Naive thymus-derived CD4-positive, alpha-beta T cell (primary cell): ENCODE data around the gene SFRP5. TPM values are rescaled to one million over a fixed set of nuclear protein-coding genes. Genes with fewer than 3 reads are reported as not detected.

Experiments used
- ATAC-seq: fragments of 150-1000 bp; cut with Tn5 transposase; 2 replicates; pipeline ENCODE4 v1.10.0; 2021; ENCODE audit warnings: mild to moderate bottlenecking, moderate library complexity
- CTCF ChIA-PET: fragments of 350-600 bp; sonication (Branson Sonifier 250); formaldehyde crosslinking; loops from one replicate; lab custom pipeline; 2021; ENCODE audit warnings: antibody characterized with exemption; lab: Charles Lee
- POLR2A ChIA-PET: fragments of 350-600 bp; sonication (Branson Sonifier 250); formaldehyde crosslinking; loops from one replicate; lab custom pipeline; 2021; ENCODE audit warnings: antibody characterized with exemption, inconsistent platforms; lab: Charles Lee
- DNase-seq, 9 donors: peaks; one replicate each; pipeline versions ENCODE4 v3.0.0 to v3.0.0-alpha.2; 2020 to 2022; ENCODE audit warnings: mixed read lengths in 1 of 9
- H3K27ac ChIP-seq: one replicate; pipeline ENCODE4 v1.7.0; 2013; ENCODE audit warnings: mild to moderate bottlenecking, low read depth, low read length, moderate library complexity
- H3K27me3 ChIP-seq, 2 donors: one replicate each; pipeline ENCODE4 v1.7.0; 2013; ENCODE audit warnings: low read length in 2 of 2, mild to moderate bottlenecking in 2 of 2, moderate library complexity in 2 of 2; ENCODE audit not compliant: control insufficient read depth in 2 of 2, insufficient read depth in 2 of 2
- H3K36me3 ChIP-seq, 3 experiments: 1 replicate in 2 of 3; 2 replicates in 1 of 3; pipeline ENCODE4 v1.7.0; 2013; ENCODE audit warnings: low read length in 3 of 3, mild to moderate bottlenecking in 3 of 3, moderate library complexity in 1 of 3; ENCODE audit not compliant: insufficient read depth in 3 of 3, control insufficient read depth in 2 of 3
- H3K4me1 ChIP-seq, 2 donors: one replicate each; pipeline ENCODE4 v1.7.0; 2013; ENCODE audit warnings: low read length in 2 of 2, mild to moderate bottlenecking in 2 of 2, moderate library complexity in 1 of 2; ENCODE audit not compliant: control insufficient read depth in 2 of 2, insufficient read depth in 2 of 2
- H3K4me3 ChIP-seq: 2 replicates; pipeline ENCODE4 v1.7.0; 2013; ENCODE audit warnings: mild to moderate bottlenecking, low read length
- H3K9me3 ChIP-seq, 3 experiments: 1 replicate in 2 of 3; 2 replicates in 1 of 3; pipeline ENCODE4 v1.7.0; 2013; ENCODE audit warnings: low read length in 3 of 3; ENCODE audit not compliant: control insufficient read depth in 2 of 3
- H3K27ac Mint-ChIP-seq, 9 donors: one replicate each; pipeline ENCODE4 v1.8.0; 2020 to 2022; ENCODE audit warnings: mixed read lengths in 9 of 9, mild to moderate bottlenecking in 8 of 9, moderate library complexity in 5 of 9, inconsistent platforms in 2 of 9
- H3K27me3 Mint-ChIP-seq, 5 donors: one replicate each; pipeline ENCODE4 v1.8.0; 2021 to 2022; ENCODE audit warnings: mixed read lengths in 5 of 5, mild to moderate bottlenecking in 1 of 5
- H3K36me3 Mint-ChIP-seq, 5 donors: one replicate each; pipeline ENCODE4 v1.8.0; 2020 to 2022; ENCODE audit warnings: mixed read lengths in 5 of 5, mild to moderate bottlenecking in 3 of 5, inconsistent platforms in 1 of 5
- H3K4me1 Mint-ChIP-seq, 7 donors: one replicate each; pipeline ENCODE4 v1.8.0; 2020 to 2022; ENCODE audit warnings: mixed read lengths in 7 of 7, mild to moderate bottlenecking in 3 of 7, inconsistent platforms in 1 of 7
- H3K4me3 Mint-ChIP-seq, 10 donors: one replicate each; pipeline ENCODE4 v1.8.0; 2020 to 2022; ENCODE audit warnings: mild to moderate bottlenecking in 10 of 10, mixed read lengths in 10 of 10, moderate library complexity in 6 of 10, inconsistent platforms in 2 of 10
- H3K9me3 Mint-ChIP-seq, 11 donors: one replicate each; pipeline ENCODE4 v1.8.0; 2020 to 2022; ENCODE audit warnings: mixed read lengths in 11 of 11, mild to moderate bottlenecking in 4 of 11, inconsistent platforms in 1 of 11, moderate library complexity in 1 of 11
- intact Hi-C, 2 donors: fragments of 100-400 bp; cut with micrococcal nuclease; formaldehyde crosslinking; loops; one replicate each; pipeline ENCODE4 v1.15.1; 2023
- polyA plus RNA-seq, 2 donors: library from polyadenylated mRNA; unstranded; fragments of 300-500 nt; fragmentation: Illumina TruSeq; gene quantifications; one replicate each; pipeline ENCODE4 v1.2.3, GENCODE V29; 2021
- total RNA-seq, 6 experiments: library from RNA in 5 of 6; stranded (reverse) in 5 of 6; gene quantifications; 1 replicate in 5 of 6; 2 replicates in 1 of 6; pipeline ENCODE4 v1.2.3 and lab custom pipeline; 2021 to 2026

The SFRP5 gene
- total and polyA plus RNA-seq, 7 experiments from 2014 or later, result 0.43 to 1.0 (median 0.46) TPM; not detected in 4

GRCh38 chr10:97737770-97738265 is 34.0 kb downstream of the SFRP5 start:
- CTCF ChIA-PET, result no interaction called here
- intact Hi-C loops, result loop anchor here (1.0 to 10.0 kb wide), 14 partner anchors 24 to 1994 kb away; partner anchors contain the start of genes AVPI1 (in 2 of the 2), MMS19 (in 2 of the 2), PI4K2A (in 2 of the 2) and UBTD1 (in 2 of the 2)

GRCh38 chr10:97736902-97737769 is 34.7 kb downstream of the SFRP5 start, which contains the start of gene ZFYVE27:
ZFYVE27 (plus strand) TSS chr10:97737128; CDS start chr10:97738478, 1,350 bp downstream.
- no peaks in the 10 kb centered on the region for H3K9me3 ChIP-seq
- POLR2A ChIA-PET, result interaction anchor here (0.6 to 3.4 kb wide), 25 partner anchors 9 to 397 kb away, joined by 3 to 44 read pairs (median 4); partner anchors contain the start of genes AVPI1, GOLGA7B, MARVELD1 and R3HCC1L
- H3K4me3 ChIP-seq, result peak within 1 kb of the TSS; percentile 86
- Mint-ChIP-seq H3K36me3 (peaks cover 2 to 25% (median 13%) of the 10 kb centered on the region in 5 donors), H3K9me3 (peaks cover 0 to 7% (median 0%) of the 10 kb centered on the region in 11 donors), H3K27ac (peak within 1 kb of the TSS; percentile 95 to 99 (median 97)), H3K4me1 (peaks cover 20 to 62% (median 58%) of the 10 kb centered on the region in 7 donors), H3K4me3 (peak within 1 kb of the TSS; percentile 88 to 98 (median 94)), H3K27me3 (peaks cover 0 to 3% (median 0%) of the 10 kb centered on the region in 5 donors)
- peak within 1 kb of the TSS; percentile 99 for H3K27ac ChIP-seq
- no peaks in the 10 kb centered on the region for H3K27me3 ChIP-seq
- peaks cover 0 to 6% (median 4%) of the 10 kb centered on the region in 3 experiments for H3K36me3 ChIP-seq
- CTCF ChIA-PET, result interaction anchor here (0.7 to 8.7 kb wide), 9 partner anchors 20 to 60 kb away, joined by 3 to 90 read pairs (median 5); partner anchors contain the start of gene AVPI1
- peak; percentile 96 for ATAC-seq
- peak; percentile 88 to 99 (median 94) for DNase-seq
- intact Hi-C loops, result loop anchor here (1.0 to 10.0 kb wide), 14 partner anchors 23 to 1995 kb away; partner anchors contain the start of genes AVPI1 (in 2 of the 2), MMS19 (in 2 of the 2), PI4K2A (in 2 of the 2) and UBTD1 (in 2 of the 2)
- H3K4me1 ChIP-seq, result peaks cover 18% of the 10 kb centered on the region in 2 donors

More at GRCh38 chr10:97737770-97738265, 34.0 kb downstream of the SFRP5 start:
- H3K4me3 Mint-ChIP-seq, result peak overlapping the region; percentile 88 to 98 (median 94)
- Histone ChIP-seq H3K4me1 (peaks cover 18% of the 10 kb centered on the region in 2 donors), H3K36me3 (peaks cover 0 to 8% (median 4%) of the 10 kb centered on the region in 3 experiments), H3K27me3 (no peaks in the 10 kb centered on the region), H3K4me3 (peak overlapping the region; percentile 86), H3K9me3 (no peaks in the 10 kb centered on the region), H3K27ac (peak overlapping the region; percentile 99)
- peak overlapping the region; percentile 95 to 99 (median 97) for H3K27ac Mint-ChIP-seq
- POLR2A ChIA-PET, result no interaction called here
- no peak for ATAC-seq
- DNase-seq, result no peak
- peaks cover 22 to 67% (median 61%) of the 10 kb centered on the region in 7 donors for H3K4me1 Mint-ChIP-seq
- peaks cover 3 to 26% (median 15%) of the 10 kb centered on the region in 5 donors for H3K36me3 Mint-ChIP-seq
- H3K27me3 Mint-ChIP-seq, result peaks cover 0 to 3% (median 0%) of the 10 kb centered on the region in 5 donors
- H3K9me3 Mint-ChIP-seq, result peaks cover 0 to 7% (median 0%) of the 10 kb centered on the region in 11 donors

- Histone ChIP-seq H3K27me3 (no peaks in the 10 kb centered on the region), H3K36me3 (peaks cover 0 to 6% (median 4%) of the 10 kb centered on the region in 3 experiments), H3K9me3 (no peaks in the 10 kb centered on the region), H3K4me3 (peak overlapping the region; percentile 86), H3K4me1 (peaks cover 18% of the 10 kb centered on the region in 2 donors), H3K27ac (peak overlapping the region; percentile 99)
- ChIA-PET CTCF (interaction anchor here (0.7 to 8.7 kb wide), 9 partner anchors 21 to 59 kb away, joined by 3 to 90 read pairs (median 5); partner anchors contain the start of gene AVPI1), POLR2A (interaction anchor here (0.6 to 3.4 kb wide), 26 partner anchors 10 to 398 kb away, joined by 3 to 44 read pairs (median 4); partner anchors contain the start of genes AVPI1, GOLGA7B, MARVELD1 and R3HCC1L)
- peak overlapping the region; percentile 88 to 98 (median 94) for H3K4me3 Mint-ChIP-seq
- intact Hi-C loops, result loop anchor here (2.0 to 10.0 kb wide), 7 partner anchors 60 to 1996 kb away; partner anchors contain the start of genes COX15 (in 1 of the 2), CUTC (in 1 of the 2), MMS19 (in 1 of the 2) and MORN4 (in 1 of the 2)
- H3K27me3 Mint-ChIP-seq, result peaks cover 0 to 3% (median 0%) of the 10 kb centered on the region in 5 donors
- peak; percentile 5 for ATAC-seq
- peak in 1 of 9 donors; percentile 9 for DNase-seq
- peaks cover 0 to 24% (median 12%) of the 10 kb centered on the region in 5 donors for H3K36me3 Mint-ChIP-seq
- peak overlapping the region; percentile 95 to 99 (median 97) for H3K27ac Mint-ChIP-seq
- H3K9me3 Mint-ChIP-seq, result peaks cover 0 to 7% (median 0%) of the 10 kb centered on the region in 11 donors
- H3K4me1 Mint-ChIP-seq, result peaks cover 18 to 57% (median 54%) of the 10 kb centered on the region in 7 donors
Observed at GRCh38 chr10:97736403-97736901, 35.3 kb downstream of the SFRP5 start.

GRCh38 chr10:97734021-97734420 is 37.8 kb downstream of the SFRP5 start:
- H3K4me3 ChIP-seq, result no peak overlapping the region
- H3K4me3 Mint-ChIP-seq, result no peak overlapping the region
- no peaks in the 10 kb centered on the region for H3K27me3 ChIP-seq
- no peak overlapping the region for H3K27ac ChIP-seq
- H3K36me3 Mint-ChIP-seq, result peaks cover 0 to 6% (median 4%) of the 10 kb centered on the region in 5 donors
- POLR2A ChIA-PET, result interaction anchor here (3.4 kb wide), 1 partner anchor 47 kb away, joined by 44 read pairs; the partner anchor contains the start of gene AVPI1
- peaks cover 11 to 13% of the 10 kb centered on the region in 2 donors for H3K4me1 ChIP-seq
- H3K36me3 ChIP-seq, result peaks cover 0 to 6% (median 0%) of the 10 kb centered on the region in 3 experiments
- ATAC-seq (no peak), DNase-seq (no peak)
- CTCF ChIA-PET, result interaction anchor here (0.6 to 8.7 kb wide), 7 partner anchors 24 to 289 kb away, joined by 3 to 90 read pairs (median 8); partner anchors contain the start of gene AVPI1
- intact Hi-C loops, result loop anchor here in 1 of 2 donors (10.0 kb wide), 1 partner anchor 401 kb away; the partner anchor contains the start of gene R3HCC1L
- peaks cover 0 to 7% (median 0%) of the 10 kb centered on the region in 11 donors for H3K9me3 Mint-ChIP-seq
- H3K27me3 Mint-ChIP-seq, result peaks cover 0 to 7% (median 3%) of the 10 kb centered on the region in 5 donors
- H3K27ac Mint-ChIP-seq, result no peak overlapping the region
- no peaks in the 10 kb centered on the region for H3K9me3 ChIP-seq
- peaks cover 19 to 33% (median 31%) of the 10 kb centered on the region in 7 donors for H3K4me1 Mint-ChIP-seq

GRCh38 chr10:97733256-97733655 is 38.5 kb downstream of the SFRP5 start:
- no peaks in the 10 kb centered on the region for H3K27me3 ChIP-seq
- H3K27ac Mint-ChIP-seq, result no peak overlapping the region
- no peak for DNase-seq
- intact Hi-C loops, result loop anchor here in 1 of 2 donors (10.0 kb wide), 1 partner anchor 402 kb away; the partner anchor contains the start of gene R3HCC1L
- no peaks in the 10 kb centered on the region for H3K9me3 ChIP-seq
- H3K27ac ChIP-seq, result no peak overlapping the region
- H3K27me3 Mint-ChIP-seq, result peaks cover 0 to 8% (median 3%) of the 10 kb centered on the region in 5 donors
- no peak overlapping the region for H3K4me3 Mint-ChIP-seq
- H3K36me3 ChIP-seq, result peaks cover 0 to 6% (median 0%) of the 10 kb centered on the region in 3 experiments
- H3K4me1 Mint-ChIP-seq, result peaks cover 15 to 27% (median 26%) of the 10 kb centered on the region in 7 donors
- no peak for ATAC-seq
- H3K9me3 Mint-ChIP-seq, result peaks cover 0 to 7% (median 0%) of the 10 kb centered on the region in 11 donors
- CTCF ChIA-PET, result interaction anchor here (0.6 to 8.7 kb wide), 12 partner anchors 10 to 288 kb away, joined by 3 to 90 read pairs (median 4); partner anchors contain the start of gene AVPI1
- peaks cover 8 to 11% of the 10 kb centered on the region in 2 donors for H3K4me1 ChIP-seq
- peaks cover 0 to 5% (median 4%) of the 10 kb centered on the region in 5 donors for H3K36me3 Mint-ChIP-seq
- no peak overlapping the region for H3K4me3 ChIP-seq
- POLR2A ChIA-PET, result interaction anchor here (1.3 kb wide), 1 partner anchor 56 kb away, joined by 3 read pairs; no protein-coding TSS in a partner anchor
